Mesodermal cell (in vitro differentiated cells): ENCODE results near the gene FLNB.
"Not testable (repeated sequence)": the region's sequence is repeated elsewhere in the genome, so short reads cannot be mapped to it uniquely, and the experiment has no call there.

Source experiments
- H3K27ac ChIP-seq: 2 replicates; pipeline ENCODE4 v1.7.0; 2013; ENCODE audit warnings: mild to moderate bottlenecking, low read depth, low read length, moderate library complexity; ENCODE audit not compliant: severe bottlenecking
- H3K36me3 ChIP-seq: 2 replicates; pipeline ENCODE4 v1.7.1; 2013; ENCODE audit warnings: mild to moderate bottlenecking, low read length, moderate library complexity; ENCODE audit not compliant: control insufficient read depth, insufficient read depth
- H3K4me1 ChIP-seq: one replicate; pipeline ENCODE4 v1.7.1; 2013; ENCODE audit warnings: mild to moderate bottlenecking, low read length; ENCODE audit not compliant: insufficient read depth, control insufficient read depth, poor library complexity, severe bottlenecking
- H3K4me3 ChIP-seq: 2 replicates; pipeline ENCODE4 v1.7.0; 2013; ENCODE audit warnings: low read length, control low read depth, mild to moderate bottlenecking; ENCODE audit not compliant: insufficient read depth, poor library complexity, severe bottlenecking; ENCODE audit errors: extremely low read depth
- H3K9me3 ChIP-seq: 2 replicates; pipeline ENCODE4 v1.7.1; 2013; ENCODE audit warnings: mild to moderate bottlenecking, low read length, moderate library complexity; ENCODE audit not compliant: control insufficient read depth
- WGBS, 2 experiments: methylation state at CpG; one replicate each; pipeline ENCODE4 v1.1.5; 2013; ENCODE audit warnings: missing lambda C conversion rate in 2 of 2; ENCODE audit not compliant: insufficient coverage in 2 of 2; 5-methylcytosine and 5-hydroxymethylcytosine counted together

Gene FLNB

GRCh38 chr3:57981483-57982087 is 26.6 kb upstream of the FLNB start:
- 90 to 91% methylated on average over 8 of the region's 10 CpGs for WGBS, 2 experiments
- Histone ChIP-seq H3K4me1 (peaks cover 27% of the 10 kb centered on the region), H3K4me3 (no peak overlapping the region), H3K9me3 (no peaks in the 10 kb centered on the region), H3K36me3 (no peaks in the 10 kb centered on the region), H3K27ac (no peak overlapping the region)

- Histone ChIP-seq H3K4me3 (no peak overlapping the region), H3K4me1 (peaks cover 26% of the 10 kb centered on the region), H3K36me3 (no peaks in the 10 kb centered on the region), H3K9me3 (no peaks in the 10 kb centered on the region), H3K27ac (no peak overlapping the region)
- 92 to 94% methylated on average over 6 to 7 of the region's 9 CpGs for WGBS, 2 experiments
These were observed 25.5 kb upstream of the FLNB start for GRCh38 chr3:57982561-57983243.

GRCh38 chr3:57983734-57984518 is 24.3 kb upstream of the FLNB start:
- no peaks in the 10 kb centered on the region for H3K9me3 ChIP-seq
- H3K4me1 ChIP-seq = peaks cover 15% of the 10 kb centered on the region
- peak overlapping the region; percentile 10 for H3K27ac ChIP-seq
- H3K4me3 ChIP-seq = no peak overlapping the region
- H3K36me3 ChIP-seq = no peaks in the 10 kb centered on the region
- 83 to 91% methylated on average over 5 of the region's 5 CpGs for WGBS, 2 experiments

GRCh38 chr3:57985176-57985983 is 22.8 kb upstream of the FLNB start:
- no peak overlapping the region for H3K4me3 ChIP-seq
- WGBS, 2 experiments = 89 to 95% methylated on average over 4 to 5 of the region's 9 CpGs
- peaks cover 15% of the 10 kb centered on the region for H3K4me1 ChIP-seq
- no peaks in the 10 kb centered on the region for H3K36me3 ChIP-seq
- no peak overlapping the region for H3K27ac ChIP-seq
- H3K9me3 ChIP-seq = no peaks in the 10 kb centered on the region

- Histone ChIP-seq H3K36me3 (no peaks in the 10 kb centered on the region), H3K4me3 (no peak overlapping the region), H3K27ac (no peak overlapping the region), H3K9me3 (no peaks in the 10 kb centered on the region), H3K4me1 (peaks cover 15% of the 10 kb centered on the region)
- WGBS, 2 experiments = 90 to 100% methylated on average over 2 of the region's 2 CpGs
These were observed 22.3 kb upstream of the FLNB start for GRCh38 chr3:57985984-57986246.

GRCh38 chr3:57986261-57986660 is 22.0 kb upstream of the FLNB start:
- Histone ChIP-seq H3K27ac (no peak overlapping the region), H3K9me3 (no peaks in the 10 kb centered on the region), H3K36me3 (no peaks in the 10 kb centered on the region), H3K4me3 (no peak overlapping the region), H3K4me1 (peaks cover 12% of the 10 kb centered on the region)
- 93 to 100% methylated on average over 3 of the region's 4 CpGs for WGBS, 2 experiments

- not testable (repeated sequence) for H3K36me3 ChIP-seq, H3K4me1 ChIP-seq, H3K9me3 ChIP-seq, H3K27ac ChIP-seq, H3K4me3 ChIP-seq
- 91% methylated on average over 5 of the region's 8 CpGs for WGBS, 2 experiments
These were observed 19.0 kb upstream of the FLNB start for GRCh38 chr3:57989198-57989597.

GRCh38 chr3:57989646-57990045 is 18.6 kb upstream of the FLNB start:
- 89% methylated on average over 1 of the region's 1 CpG; no CpG with 5 or more reads in 1 of the 2 experiments for WGBS, 2 experiments
- H3K4me3 ChIP-seq = no peak overlapping the region
- no peaks in the 10 kb centered on the region for H3K36me3 ChIP-seq
- H3K4me1 ChIP-seq = peaks cover 7% of the 10 kb centered on the region
- H3K27ac ChIP-seq = no peak overlapping the region
- H3K9me3 ChIP-seq = no peaks in the 10 kb centered on the region

- H3K27ac ChIP-seq = peak overlapping the region; percentile 12
- H3K9me3 ChIP-seq = no peaks in the 10 kb centered on the region
- no peaks in the 10 kb centered on the region for H3K36me3 ChIP-seq
- H3K4me3 ChIP-seq = no peak overlapping the region
- WGBS, 2 experiments = 93 to 94% methylated on average over 5 to 8 of the region's 9 CpGs
- H3K4me1 ChIP-seq = peaks cover 7% of the 10 kb centered on the region
These were observed 15.6 kb upstream of the FLNB start for GRCh38 chr3:57992452-57993213.
